HG03064 (cell line): Measurements from ENCODE around the gene TANC1.

Source experiments
- ATAC-seq: cut with Tn5 transposase; IDR thresholded peaks from one replicate; pipeline ENCODE4 v1.9.1; 2021; ENCODE audit warnings: low read depth; ENCODE audit not compliant: unreplicated experiment

TANC1 gene

DNA sequence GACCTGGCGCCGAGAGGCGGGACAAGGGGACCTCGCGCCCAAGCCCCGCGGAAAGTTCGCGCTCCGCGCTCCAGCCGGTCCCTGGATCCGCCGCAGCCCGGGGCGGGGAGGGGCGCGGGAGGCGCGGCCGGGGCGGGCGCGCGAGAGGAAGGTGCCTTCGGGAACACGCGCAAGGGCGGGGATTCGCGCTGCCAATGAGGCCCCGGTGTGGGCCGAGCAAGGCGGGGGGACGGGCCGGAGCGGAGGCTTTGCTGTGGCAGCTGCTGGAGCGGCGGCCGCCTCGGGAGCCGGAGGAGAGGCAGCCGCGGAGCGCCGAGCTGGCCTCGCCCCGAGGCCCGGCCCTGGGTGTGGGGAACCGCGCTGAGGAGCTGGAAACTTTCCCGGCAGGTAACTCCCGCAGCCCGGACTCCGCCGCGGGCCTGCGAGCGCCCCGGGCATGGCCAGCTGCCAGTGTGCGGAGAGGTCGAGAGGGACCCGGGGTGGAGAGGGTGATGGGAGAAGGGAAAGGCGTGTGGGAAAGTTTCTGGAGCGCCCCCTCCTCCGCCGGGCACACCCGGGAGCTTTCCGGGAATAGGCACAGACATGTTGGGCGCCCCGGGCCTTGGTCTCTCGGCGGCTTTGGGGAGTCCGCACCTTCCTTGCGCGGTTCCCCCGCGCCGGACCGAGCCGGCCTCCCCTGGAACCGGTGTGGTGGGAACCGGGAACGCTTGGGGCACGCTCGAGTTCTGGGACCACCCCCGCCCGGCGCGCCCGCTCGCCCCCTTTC is at the start of gene TANC1:
TSS of gene TANC1 (plus strand) at position 245 of the 766 bp plus-strand sequence. CDS start 97,271 bp downstream, outside the sequence.
- peak; percentile 92 for ATAC-seq

DNA sequence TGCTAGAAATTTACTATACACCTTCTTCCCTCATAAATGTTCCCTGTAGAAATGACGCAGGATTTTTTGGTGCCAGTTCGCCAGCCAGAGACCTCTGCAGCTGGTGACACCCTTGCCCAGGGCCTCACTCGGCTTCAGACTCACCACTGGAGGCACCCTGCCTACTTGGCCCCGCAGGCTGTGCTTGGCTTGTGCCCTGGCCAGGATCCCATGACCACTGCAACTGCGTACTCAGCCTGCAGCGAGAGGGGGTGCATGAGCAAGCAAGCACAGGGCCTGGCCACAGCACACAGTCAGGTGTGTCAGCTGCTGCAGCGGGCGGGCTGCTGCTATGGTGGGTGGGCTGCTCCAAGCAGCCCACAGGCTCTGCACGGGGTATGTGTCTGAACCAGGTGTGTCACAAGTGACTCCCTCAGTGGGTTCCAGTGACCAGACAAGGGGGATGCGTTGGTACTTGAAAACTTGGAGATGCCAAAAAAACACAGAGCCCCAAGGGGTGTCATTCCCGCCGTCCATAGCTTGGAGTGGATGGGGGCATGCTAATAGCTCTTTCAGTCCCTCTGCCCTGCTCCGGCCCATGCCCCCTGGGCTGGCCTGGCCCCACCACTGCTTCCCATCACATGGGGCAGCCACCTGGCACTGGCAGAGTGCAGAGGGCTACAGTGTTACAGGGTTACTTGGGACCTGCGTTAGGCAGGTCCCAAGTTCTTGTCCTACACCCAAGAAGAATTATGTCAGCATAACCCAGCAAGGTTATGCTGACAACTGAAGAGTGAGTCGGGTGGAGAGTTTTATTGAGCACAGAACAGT is 46.6 kb upstream of the TANC1 start:
- ATAC-seq: no peak

DNA sequence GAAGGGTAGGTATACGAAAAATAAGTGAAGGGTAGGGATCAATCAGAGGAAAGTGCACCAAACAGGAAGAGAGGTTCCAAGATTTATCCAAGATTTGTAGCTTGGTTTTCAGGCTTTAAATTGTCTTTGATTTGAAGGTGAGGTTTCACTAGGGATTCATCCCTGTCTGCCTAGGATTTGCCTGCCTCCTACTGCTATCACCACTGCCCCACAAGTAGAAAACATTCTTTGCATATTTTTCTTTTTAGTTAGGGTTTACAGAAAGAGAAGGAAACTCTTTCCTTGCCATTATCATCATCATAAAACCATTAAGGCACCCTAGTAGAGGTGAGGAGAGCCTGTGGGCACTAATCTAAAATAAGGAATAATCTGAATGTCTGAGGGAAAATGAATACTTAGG is 45.8 kb upstream of the TANC1 start:
- ATAC-seq: no peak

DNA sequence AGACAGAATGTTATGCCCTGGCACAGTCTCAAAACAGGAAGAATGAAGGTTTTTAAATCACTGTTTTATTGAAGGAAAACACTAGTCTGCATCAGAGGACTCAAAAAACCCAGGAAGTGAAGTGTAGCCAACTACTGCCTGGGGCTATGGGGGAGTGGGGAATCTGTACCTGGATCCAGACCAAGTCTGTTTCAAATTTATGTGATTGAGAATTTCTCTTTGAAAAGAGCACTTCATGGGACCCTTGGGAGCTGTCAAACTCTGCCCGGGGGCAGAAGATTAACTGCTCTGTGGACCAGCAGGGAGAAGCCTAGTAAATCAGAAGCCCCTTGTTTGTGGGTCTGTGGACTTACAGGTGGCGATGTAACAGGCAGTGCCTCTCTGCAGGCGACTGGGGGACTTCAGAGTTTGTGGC is 45.3 kb upstream of the TANC1 start:
- no peak for ATAC-seq

DNA sequence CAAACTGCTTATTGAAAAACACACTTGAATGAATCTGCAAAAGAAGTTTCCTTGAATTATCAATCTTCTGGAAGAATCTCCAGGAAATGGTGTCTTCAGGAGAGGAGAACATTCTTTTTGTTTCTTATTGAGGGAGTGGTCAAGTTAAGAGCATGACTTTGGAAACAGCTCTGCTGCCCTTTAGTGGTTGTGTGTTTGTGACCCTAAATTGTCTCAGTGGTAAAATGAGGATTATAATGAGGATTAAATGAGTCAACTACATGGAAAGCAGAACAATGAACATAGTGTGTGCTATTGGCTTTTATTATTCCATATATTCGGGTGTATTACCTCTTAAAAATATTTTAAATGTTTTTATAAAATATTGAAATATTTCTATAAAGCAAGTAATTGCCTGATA is 44.8 kb upstream of the TANC1 start:
- ATAC-seq: no peak

DNA sequence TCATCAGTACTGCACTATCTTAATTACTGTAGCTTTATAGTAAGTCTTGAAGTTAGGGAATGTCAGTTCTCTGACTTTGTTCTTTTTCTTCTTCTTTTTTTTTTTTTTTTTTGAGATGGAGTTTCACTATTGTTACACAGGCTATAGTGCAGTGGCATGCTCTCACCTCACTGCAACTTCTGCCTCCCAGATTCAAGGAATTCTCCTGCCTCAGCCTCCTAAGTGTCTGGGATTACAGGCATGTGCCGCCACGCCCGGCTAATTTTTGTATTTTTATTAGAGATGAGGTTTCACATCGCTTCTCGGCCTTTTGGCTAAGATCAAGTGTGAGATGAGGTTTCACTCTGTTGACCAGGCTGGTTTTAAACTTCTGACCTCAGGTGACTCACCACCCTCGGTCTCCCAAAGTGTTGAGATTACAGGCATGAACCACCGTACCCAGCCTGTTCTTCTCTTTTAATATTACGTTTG is 41.9 kb upstream of the TANC1 start:
- ATAC-seq: no peak

DNA sequence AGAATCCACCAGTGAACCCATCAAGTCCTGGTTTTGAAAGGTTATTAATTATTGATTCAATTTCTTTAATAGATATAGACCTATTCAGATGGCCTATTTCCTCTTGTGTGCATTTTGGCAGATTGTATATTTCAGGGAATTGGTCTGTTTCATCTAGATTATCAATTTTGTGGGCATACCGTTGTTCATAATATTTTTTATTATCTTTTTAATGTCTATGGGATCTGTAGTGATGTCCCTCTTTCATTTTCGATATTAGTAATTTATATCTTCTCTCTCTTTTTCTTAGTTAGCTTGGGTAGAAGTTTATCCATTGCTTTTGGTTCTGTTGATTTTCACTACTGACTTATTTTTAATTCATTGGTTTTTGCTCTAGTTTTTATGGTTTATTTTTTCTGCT is 39.9 kb upstream of the TANC1 start:
- no peak for ATAC-seq

DNA sequence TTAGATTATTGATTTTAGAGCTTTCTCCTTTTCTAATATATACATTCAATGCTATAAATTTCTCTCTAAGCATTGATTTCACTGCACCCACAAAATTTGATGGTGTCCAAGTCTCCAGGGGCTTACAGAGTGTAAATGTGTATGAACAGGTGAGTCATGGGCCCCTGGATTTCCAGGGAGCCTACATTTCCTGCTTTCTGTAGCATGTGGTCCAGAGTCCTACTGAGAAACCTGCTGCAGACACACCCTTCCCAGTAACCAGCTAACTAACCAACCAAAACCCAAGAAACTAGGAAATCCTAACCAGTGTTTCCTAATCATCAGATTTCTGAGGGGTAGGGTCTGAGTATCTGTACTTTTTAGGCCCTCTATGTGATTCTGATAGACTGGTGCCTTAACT is 39.5 kb upstream of the TANC1 start:
- ATAC-seq: no peak

DNA sequence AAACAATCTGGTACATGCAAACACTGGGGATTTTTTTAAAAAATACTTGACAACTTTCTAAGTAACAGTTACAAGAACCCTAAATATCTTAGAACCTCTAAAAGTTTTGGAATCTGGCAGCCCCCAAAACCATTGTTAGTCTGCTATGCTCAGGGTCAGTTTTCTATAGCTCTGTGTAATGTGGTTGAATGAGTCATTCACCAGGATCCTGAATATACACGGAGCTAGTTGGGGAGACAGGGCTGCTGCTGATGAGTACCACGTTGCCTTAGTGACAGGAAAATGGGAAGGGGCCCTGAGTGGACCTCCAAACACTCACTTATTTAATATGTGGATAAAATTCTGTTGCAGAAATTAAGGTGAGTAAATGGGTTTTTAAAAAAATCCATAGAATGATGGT is 36.9 kb upstream of the TANC1 start:
- ATAC-seq: no peak

DNA sequence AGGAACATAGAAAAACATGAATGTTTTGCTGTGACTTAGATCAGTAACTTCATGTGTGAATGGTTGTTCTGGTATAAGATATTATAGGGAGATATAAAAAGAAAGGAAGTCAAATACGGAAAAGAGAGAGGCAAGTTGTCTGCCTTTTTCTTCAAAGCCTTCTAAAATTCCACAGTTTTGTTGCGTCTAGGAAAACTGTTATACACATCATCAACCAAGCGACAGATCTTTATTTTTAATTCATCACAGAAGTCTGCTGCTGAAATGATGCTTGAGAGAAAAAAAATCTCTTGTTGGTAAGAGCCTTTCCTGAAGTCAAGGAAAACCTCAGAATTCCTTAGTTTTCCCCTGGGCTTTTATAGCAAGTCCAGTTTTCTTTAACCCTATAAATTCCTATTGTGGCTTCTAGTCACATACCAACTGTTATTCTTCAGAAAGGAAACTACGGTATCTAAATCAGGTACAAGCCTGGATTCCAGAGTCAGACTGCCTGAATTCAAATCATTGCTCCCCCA is 36.3 kb upstream of the TANC1 start:
- ATAC-seq: no peak

DNA sequence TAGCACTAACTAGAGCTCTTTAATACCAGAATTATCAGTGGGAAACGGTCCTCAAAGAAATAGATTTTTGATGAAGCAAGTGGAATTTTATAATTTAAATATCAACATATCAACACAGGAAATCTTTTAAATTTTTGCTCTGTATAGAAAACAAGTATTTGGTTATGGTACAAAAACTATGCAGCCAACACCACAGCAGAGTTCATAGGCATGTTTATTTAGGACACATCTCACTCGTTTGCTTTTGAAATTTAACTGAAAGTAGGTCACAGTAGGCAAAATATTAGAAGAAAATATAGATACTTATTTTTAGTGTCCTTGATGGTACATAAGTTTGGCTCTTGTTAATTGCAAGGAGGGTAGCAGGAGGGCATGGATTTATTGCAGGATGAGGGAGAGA is 34.3 kb upstream of the TANC1 start:
- ATAC-seq: no peak

DNA sequence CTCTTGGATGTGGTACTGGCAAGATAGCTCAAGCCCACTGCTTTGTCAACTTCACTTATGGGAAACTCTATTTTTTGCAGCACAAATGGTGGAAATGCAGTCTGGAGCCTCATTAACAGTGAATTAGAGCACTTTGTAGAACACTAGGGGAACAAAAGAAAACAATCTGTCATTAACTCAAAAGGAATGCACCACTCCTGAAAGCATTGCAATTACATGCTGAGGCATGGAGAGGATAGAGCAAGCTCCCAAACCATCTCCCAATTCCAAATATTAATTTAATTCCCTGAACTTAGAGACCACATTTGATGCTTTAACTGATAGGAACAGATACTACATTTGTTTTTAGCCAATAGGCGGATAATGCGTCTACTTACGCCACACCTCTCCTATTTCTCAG is 32.8 kb upstream of the TANC1 start:
- ATAC-seq: no peak

DNA sequence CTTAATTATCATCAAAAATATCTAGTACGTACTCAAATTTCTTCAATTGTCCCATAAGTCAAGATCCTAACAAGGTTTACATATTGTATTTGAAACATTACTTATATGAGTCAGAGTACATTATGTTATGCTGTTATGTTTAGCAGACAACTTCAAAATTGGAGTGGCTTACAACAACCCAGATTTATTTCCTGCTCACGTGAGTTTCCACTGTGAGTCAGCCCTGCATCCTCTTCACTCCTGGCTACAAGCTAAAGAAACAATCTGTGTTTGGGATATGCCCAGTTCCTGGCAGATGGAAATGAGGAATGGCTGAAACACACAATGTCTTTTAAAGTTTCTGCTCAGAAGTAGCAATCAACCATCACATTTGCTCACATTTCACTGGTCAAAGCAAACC is 31.5 kb upstream of the TANC1 start:
- ATAC-seq: no peak

DNA sequence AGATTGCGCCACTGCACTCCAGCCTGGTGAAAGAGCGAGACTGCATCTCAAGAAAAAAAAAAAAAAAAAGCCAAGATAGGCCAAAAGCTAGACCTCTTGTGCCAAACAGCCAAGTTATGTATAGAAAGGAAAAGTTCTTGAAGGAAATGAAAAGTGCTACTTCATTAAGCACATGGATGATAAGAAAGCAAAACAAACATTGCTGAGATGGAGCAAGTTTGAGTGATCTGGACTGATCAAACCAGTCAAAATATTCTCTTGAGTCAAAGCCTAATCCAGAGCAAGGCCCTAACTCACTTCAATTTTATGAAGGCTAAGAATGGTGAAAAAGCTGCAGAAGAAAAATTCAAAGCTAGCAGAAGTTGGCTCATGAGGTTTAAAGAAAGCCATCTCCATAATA is 28.1 kb upstream of the TANC1 start:
- no peak for ATAC-seq

DNA sequence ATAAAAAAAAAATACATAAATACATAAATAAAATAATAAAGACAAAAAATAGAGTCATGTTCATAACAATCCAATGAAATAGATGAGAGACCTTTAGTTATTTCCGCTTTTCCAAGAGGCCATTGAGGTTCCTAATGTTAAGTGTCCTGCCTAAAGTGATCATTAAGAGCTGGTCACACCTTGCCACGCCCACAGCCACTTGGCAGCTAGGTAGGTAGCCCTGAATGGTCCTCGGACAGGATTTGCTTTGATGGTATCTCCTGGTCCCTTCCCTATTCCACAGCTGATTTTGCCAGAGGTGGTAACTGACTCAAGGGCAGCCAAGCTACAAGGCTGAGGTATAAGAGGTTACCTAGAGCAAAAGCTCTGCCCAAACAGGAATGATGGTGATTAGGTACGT is 24.5 kb upstream of the TANC1 start:
- no peak for ATAC-seq

DNA sequence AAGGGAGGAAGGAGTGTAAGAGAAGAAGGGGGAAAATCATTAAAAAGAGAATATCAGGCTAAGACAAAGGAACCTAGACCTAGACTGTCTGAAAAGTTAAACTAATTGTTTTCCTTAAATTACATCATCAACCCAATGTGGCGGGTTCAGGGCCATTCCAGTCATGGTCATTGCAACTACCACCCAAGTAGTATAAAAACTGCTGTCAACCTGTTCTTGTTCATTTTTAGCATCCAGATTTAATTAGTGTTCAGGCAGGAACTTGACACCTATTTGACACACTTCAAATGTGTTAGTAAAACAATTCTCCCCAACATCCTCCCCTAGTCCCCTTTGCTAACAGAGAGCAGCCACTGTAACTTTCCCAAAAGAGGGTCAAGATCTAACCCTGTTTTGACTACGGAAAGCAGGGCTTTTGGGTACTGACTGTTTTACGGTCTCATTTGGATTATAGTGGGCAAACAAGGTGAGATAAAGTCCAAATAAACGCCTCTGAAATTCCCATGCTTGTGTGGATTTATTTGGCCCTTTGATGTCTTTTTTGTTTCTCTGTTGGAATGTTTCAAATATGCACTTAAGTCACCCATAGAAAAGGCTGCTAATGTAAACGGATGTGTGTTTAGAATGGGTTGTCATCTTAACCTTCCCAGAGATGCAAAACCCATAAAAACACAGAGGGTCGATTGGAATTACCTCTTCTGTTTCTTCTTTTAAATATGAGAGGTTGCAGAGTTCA is 19.3 kb upstream of the TANC1 start:
- ATAC-seq: no peak

DNA sequence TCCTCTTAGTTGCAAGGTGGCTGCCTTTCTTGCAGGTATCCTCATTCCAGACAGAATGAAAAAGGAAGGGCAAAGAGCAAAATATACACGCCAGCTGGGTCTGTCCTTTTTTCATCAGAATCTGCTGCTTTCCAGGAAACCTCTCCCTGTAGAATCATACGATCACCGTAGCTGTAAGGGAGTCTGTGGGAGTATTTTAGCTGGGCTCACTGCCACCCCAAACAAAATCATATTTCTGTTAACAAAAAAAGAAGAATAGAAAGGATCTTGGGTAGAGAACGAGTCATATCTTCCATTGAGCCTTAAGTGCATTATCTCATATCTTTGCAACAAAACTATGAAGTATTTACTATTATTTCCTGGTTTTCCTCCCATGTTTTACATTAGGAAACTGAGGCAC is 15.0 kb upstream of the TANC1 start:
- ATAC-seq: no peak

DNA sequence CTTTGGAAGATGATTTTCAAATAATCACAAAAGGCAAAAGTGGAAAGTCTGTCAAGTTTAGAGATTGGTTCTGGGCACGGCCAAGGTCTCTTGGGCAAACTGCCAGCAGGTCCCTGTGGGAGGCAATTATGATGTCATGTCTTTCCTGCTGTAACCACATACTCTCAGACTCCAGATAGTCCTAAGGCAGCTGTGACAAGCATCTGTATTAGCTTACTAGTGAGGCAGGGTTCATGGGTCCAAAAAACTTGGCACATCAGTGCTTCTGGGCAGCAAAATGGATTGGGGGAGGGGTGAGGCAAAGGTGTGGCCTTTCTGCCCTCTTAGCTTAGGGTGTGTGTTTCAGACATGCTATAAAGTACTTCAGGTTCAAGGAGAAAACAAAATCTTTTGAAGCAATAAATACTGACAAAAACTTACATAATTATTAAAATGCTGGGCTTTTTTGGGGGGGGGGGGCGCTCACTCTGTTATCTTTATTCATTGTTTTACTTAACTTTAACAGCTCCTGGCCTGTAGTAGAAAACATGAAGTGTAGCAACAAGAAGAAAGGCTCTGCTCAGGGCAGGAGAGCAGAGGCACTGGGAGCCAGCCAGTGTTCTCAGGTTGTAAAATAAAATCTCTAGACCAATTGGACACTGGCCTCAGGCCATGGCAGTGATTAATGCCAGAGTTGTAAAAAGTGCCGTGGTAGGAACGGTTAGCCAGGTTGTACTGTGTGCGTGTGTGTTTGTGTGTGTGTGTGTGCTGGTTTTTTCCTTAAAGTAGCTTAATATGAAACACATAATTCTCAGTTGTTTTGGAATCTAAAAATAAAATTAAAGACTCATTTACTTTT is 14.3 kb upstream of the TANC1 start:
- ATAC-seq: no peak

DNA sequence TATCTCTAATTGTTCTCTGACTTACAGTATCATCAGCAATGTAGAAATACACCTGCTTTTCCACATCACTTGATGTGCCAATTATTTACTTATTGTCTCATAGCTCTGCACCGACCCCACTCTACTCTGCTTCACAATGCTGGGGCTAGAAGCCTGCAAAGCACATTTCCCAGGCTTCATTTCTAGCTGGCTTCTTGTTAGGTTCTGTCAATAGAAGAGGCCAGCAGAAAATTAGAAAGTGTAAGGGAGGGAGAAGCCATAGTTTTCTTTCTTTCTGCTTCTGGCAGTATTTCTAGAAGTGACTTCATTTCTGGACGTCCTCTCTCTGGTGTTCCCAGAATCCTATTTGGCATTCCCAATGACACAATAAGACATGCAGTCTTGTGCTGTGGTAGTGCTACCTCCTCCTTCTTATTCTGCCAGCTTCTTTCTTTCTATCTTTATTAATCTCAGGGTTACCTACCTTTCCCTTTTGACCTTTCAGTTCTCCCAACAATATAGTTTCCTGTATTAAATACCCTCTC is 12.5 kb upstream of the TANC1 start:
- no peak for ATAC-seq

DNA sequence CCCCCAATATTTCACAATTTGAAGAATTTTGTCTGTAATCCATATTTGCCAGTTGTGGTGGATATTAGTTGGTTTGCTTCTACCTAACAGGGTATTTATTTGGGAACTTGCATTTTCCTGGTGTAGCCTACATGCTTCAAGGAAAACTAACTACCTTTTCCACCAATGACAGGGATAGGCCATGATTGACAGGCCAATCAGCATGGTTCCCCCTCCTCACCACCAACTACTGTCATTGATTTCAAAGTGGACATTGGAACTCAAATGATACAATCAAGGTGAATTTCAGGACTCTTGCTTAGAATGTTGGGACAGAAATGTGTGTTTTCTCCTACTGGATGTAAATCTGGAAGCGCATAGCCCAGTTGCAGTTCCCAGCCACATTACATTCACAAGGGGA is 10.1 kb upstream of the TANC1 start:
- no peak for ATAC-seq
